Activated T-helper 1 cell treated with Interleukin-2 at 50 U/mL for 16 hours (primary cell): ENCODE results near the gene UQCRHL.

ENCODE experiments used
- DNase-seq: peaks from one replicate; pipeline ENCODE4 v3.0.0-alpha.2; 2020; ENCODE audit warnings: low read depth

UQCRHL gene

DNA sequence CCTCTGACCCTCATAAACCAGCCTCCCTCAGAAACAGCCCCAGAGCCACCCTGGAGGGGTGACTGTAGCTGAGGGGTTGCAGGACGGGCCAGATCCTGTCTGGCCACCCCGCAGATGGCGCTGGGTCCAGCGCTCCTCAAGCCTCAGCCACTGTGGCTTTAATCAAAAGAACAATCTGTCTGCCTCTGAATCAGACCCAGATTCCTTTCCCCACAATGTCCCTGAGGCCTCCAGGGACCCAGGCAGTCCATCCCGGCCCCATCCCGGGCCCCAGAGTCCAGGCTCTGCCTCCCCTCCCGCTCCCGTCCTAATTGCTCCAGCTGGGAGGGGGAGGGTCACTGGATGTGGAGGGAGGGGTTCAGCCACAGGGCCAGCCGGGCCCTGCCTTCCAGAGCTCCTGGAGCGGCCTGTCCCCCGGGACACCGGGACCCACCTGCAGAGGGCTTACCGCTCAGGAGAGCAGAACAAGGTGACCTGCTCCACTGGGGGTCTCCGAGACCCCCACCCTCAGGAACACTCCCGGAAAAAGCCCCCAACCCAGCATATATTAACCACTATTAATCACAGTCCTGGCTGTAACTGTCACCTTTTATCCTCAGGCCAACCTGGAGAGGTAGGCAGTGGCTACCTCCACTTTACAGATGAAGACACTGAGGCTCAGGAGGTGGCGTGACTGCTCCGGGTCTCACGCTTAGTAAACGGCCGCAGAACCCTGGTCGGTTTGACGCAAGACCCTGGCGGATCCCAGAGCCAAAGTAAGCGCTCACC, 49.7 kb downstream of the UQCRHL start:
- DNase-seq = no peak
